ENCODE measurements around the gene CDH13. TPM values are rescaled to one million over a fixed set of nuclear protein-coding genes. Genes with fewer than 3 reads are reported as not detected.

The CDH13 gene
- total and polyA plus RNA-seq, 2 donors (not counting 3 experiments of a cell fraction or from before 2014, with no cell fraction given), result 96.6 to 124 TPM

DNA sequence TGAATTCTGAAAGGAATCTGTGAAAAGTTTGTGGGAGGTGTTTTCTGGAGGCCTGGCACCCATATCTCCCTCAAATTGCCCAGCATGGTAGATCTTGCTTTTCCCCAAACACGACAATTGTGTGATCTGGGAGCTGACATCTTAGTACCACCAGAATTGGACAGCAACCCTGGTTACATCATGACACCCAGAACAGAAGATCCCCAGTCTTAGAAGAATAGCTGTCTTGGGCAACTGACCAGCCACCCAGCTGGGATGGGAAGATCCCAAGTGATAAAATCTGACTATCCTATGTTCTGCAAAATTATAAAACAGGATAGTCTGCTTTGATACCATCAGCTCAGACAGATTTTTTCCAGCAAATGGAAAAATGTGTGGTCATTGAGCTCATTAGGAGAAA is 235.3 kb downstream of the CDH13 start:
- no peaks in the 10 kb centered on the region for H3K9me3 ChIP-seq (replicated peaks; ENCODE audit: control insufficient read depth, insufficient read depth, low read length)
- FAIRE-seq (no peak), DNase-seq (ENCODE audit: low read depth, low spot score) (no peak)
- dilution Hi-C loops (cut with MboI; ENCODE audit: extremely low pct_ligation_motif_present, low sequenced_read_pairs) (no loop called here), intact Hi-C loops (cut with micrococcal nuclease) (no loop called here)
- H3K27me3 ChIP-seq (ENCODE audit: control insufficient read depth in 2 of 2, insufficient read depth in 2 of 2, low read length in 2 of 2), result no peaks in the 10 kb centered on the region
- no peaks in the 10 kb centered on the region for H3K79me2 ChIP-seq (ENCODE audit: control insufficient read depth, insufficient read depth, low read length)
- no peak overlapping the region for H2AFZ ChIP-seq (ENCODE audit: low read depth, low read length)
- BruUV-seq (replicated peaks), result no TSS peak
- no peak overlapping the region for H3K27ac ChIP-seq (ENCODE audit: insufficient read depth, low read depth, low read length)
- no peaks in the 10 kb centered on the region for H4K20me1 ChIP-seq (replicated peaks; ENCODE audit: control insufficient read depth, extremely low read depth, insufficient read depth, low read length)
- ChIA-PET CTCF (interaction anchor here (1.2 kb wide), 1 partner anchor 221 kb away, joined by 3 read pairs; no protein-coding TSS in a partner anchor), POLR2A (no interaction called here)
- H3K9me1 ChIP-seq (replicated peaks; ENCODE audit: control insufficient read depth, extremely low read depth, insufficient read depth, low read length), result no peaks in the 10 kb centered on the region
- no peak overlapping the region for H3K9ac ChIP-seq (replicated peaks; ENCODE audit: extremely low read depth, insufficient read depth, low read length)
- H3K4me3 ChIP-seq (replicated peaks in 1 of 3; ENCODE audit: insufficient read depth in 1 of 3, low read depth in 1 of 3, low read length in 3 of 3), result no peak overlapping the region
- no peaks in the 10 kb centered on the region for H3K4me1 ChIP-seq (ENCODE audit: control insufficient read depth, extremely low read depth, insufficient read depth, low read length)
- H3K36me3 ChIP-seq (ENCODE audit: control insufficient read depth in 2 of 2, extremely low read depth in 1 of 2, insufficient read depth in 2 of 2, low read length in 2 of 2), result no peaks in the 10 kb centered on the region
- no peak overlapping the region for H3K4me2 ChIP-seq (ENCODE audit: insufficient read depth, low read length)
- TF ChIP-seq MAX (IDR thresholded peaks at IDR 0.05; ENCODE audit: insufficient read depth, insufficient read length) (no peak), GATA2 (IDR thresholded peaks at IDR 0.05; ENCODE audit: insufficient read depth, insufficient read length, low read depth, low read length) (no peak), FOS (IDR thresholded peaks at IDR 0.05; ENCODE audit: borderline replicate concordance, insufficient read depth, low read length) (no peak), MYC (IDR thresholded peaks at IDR 0.05; ENCODE audit: low read depth, low read length) (no peak), POLR2AphosphoS5 (IDR thresholded peaks at IDR 0.05; ENCODE audit: insufficient read depth, low read depth, low read length) (no peak), POLR2A (IDR thresholded peaks at IDR 0.05; ENCODE audit: low read depth, low read length) (no peak), JUN (IDR thresholded peaks at IDR 0.05; ENCODE audit: borderline replicate concordance, insufficient read depth, insufficient read length, low read depth) (no peak), EZH2 (IDR thresholded peaks at IDR 0.05; ENCODE audit: borderline replicate concordance, low read depth, low read length, severe bottlenecking) (no peak)
- TF ChIP-seq, protein P1, sequence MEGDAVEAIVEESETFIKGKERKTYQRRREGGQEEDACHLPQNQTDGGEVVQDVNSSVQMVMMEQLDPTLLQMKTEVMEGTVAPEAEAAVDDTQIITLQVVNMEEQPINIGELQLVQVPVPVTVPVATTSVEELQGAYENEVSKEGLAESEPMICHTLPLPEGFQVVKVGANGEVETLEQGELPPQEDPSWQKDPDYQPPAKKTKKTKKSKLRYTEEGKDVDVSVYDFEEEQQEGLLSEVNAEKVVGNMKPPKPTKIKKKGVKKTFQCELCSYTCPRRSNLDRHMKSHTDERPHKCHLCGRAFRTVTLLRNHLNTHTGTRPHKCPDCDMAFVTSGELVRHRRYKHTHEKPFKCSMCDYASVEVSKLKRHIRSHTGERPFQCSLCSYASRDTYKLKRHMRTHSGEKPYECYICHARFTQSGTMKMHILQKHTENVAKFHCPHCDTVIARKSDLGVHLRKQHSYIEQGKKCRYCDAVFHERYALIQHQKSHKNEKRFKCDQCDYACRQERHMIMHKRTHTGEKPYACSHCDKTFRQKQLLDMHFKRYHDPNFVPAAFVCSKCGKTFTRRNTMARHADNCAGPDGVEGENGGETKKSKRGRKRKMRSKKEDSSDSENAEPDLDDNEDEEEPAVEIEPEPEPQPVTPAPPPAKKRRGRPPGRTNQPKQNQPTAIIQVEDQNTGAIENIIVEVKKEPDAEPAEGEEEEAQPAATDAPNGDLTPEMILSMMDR (IDR thresholded peaks at IDR 0.05; ENCODE audit: extremely low read depth in 1 of 2, insufficient read depth in 1 of 2, low read depth in 1 of 2, low read length in 2 of 2), result no peak

All from endothelial cell of umbilical vein (primary cell).